ENCODE measurements around the gene ACOT2.
"Not testable (repeated sequence)": the region's sequence is repeated elsewhere in the genome, so short reads cannot be mapped to it uniquely, and the experiment has no call there.

Gene ACOT2

GRCh38 chr14:73569185-73569958 is at the start of gene ACOT2:
ACOT2 (plus strand) TSS chr14:73569213; CDS start chr14:73569241, 28 bp downstream.
- in situ Hi-C loops (cut with HindIII; ENCODE audit: low sequenced_read_pairs) = not testable (repeated sequence)

GRCh38 chr14:73521229-73521628 is 47.8 kb upstream of the ACOT2 start:
- in situ Hi-C loops (cut with HindIII; ENCODE audit: low sequenced_read_pairs) = no loop called here

GRCh38 chr14:73524493-73524892 is 44.5 kb upstream of the ACOT2 start:
- in situ Hi-C loops (cut with HindIII; ENCODE audit: low sequenced_read_pairs) = no loop called here

GRCh38 chr14:73526036-73526984 is 42.7 kb upstream of the ACOT2 start:
- in situ Hi-C loops (cut with HindIII; ENCODE audit: low sequenced_read_pairs) = no loop called here

- in situ Hi-C loops (cut with HindIII; ENCODE audit: low sequenced_read_pairs) = not testable (repeated sequence)
Measured at GRCh38 chr14:73529356-73529755, 39.7 kb upstream of the ACOT2 start.

- in situ Hi-C loops (cut with HindIII; ENCODE audit: low sequenced_read_pairs) = not testable (repeated sequence)
Measured at GRCh38 chr14:73531971-73532370, 37.0 kb upstream of the ACOT2 start.

- in situ Hi-C loops (cut with HindIII; ENCODE audit: low sequenced_read_pairs) = not testable (repeated sequence)
Measured at GRCh38 chr14:73537244-73538045, 31.6 kb upstream of the ACOT2 start.

GRCh38 chr14:73539017-73539416 is 30.0 kb upstream of the ACOT2 start:
- in situ Hi-C loops (cut with HindIII; ENCODE audit: low sequenced_read_pairs) = not testable (repeated sequence)

- in situ Hi-C loops (cut with HindIII; ENCODE audit: low sequenced_read_pairs) = not testable (repeated sequence)
Measured at GRCh38 chr14:73542961-73543360, 26.1 kb upstream of the ACOT2 start.

GRCh38 chr14:73545353-73545752 is 23.7 kb upstream of the ACOT2 start:
- in situ Hi-C loops (cut with HindIII; ENCODE audit: low sequenced_read_pairs) = not testable (repeated sequence)

GRCh38 chr14:73549097-73549496 is 19.9 kb upstream of the ACOT2 start:
- in situ Hi-C loops (cut with HindIII; ENCODE audit: low sequenced_read_pairs) = not testable (repeated sequence)

- in situ Hi-C loops (cut with HindIII; ENCODE audit: low sequenced_read_pairs) = not testable (repeated sequence)
Measured at GRCh38 chr14:73549889-73550524, 19.0 kb upstream of the ACOT2 start.

GRCh38 chr14:73553845-73554244 is 15.2 kb upstream of the ACOT2 start:
- in situ Hi-C loops (cut with HindIII; ENCODE audit: low sequenced_read_pairs) = no loop called here

GRCh38 chr14:73557201-73557600 is 11.8 kb upstream of the ACOT2 start:
- in situ Hi-C loops (cut with HindIII; ENCODE audit: low sequenced_read_pairs) = not testable (repeated sequence)

GRCh38 chr14:73558238-73558637 is 10.8 kb upstream of the ACOT2 start:
- in situ Hi-C loops (cut with HindIII; ENCODE audit: low sequenced_read_pairs) = not testable (repeated sequence)

GRCh38 chr14:73562256-73562655 is 6.8 kb upstream of the ACOT2 start:
- in situ Hi-C loops (cut with HindIII; ENCODE audit: low sequenced_read_pairs) = not testable (repeated sequence)

GRCh38 chr14:73562696-73563095 is 6.3 kb upstream of the ACOT2 start:
- in situ Hi-C loops (cut with HindIII; ENCODE audit: low sequenced_read_pairs) = not testable (repeated sequence)

GRCh38 chr14:73566431-73566830 is 2.6 kb upstream of the ACOT2 start:
- in situ Hi-C loops (cut with HindIII; ENCODE audit: low sequenced_read_pairs) = not testable (repeated sequence)

- in situ Hi-C loops (cut with HindIII; ENCODE audit: low sequenced_read_pairs) = not testable (repeated sequence)
Measured at GRCh38 chr14:73566935-73567334, 2.1 kb upstream of the ACOT2 start.

GRCh38 chr14:73567358-73567757 is 1.7 kb upstream of the ACOT2 start:
- in situ Hi-C loops (cut with HindIII; ENCODE audit: low sequenced_read_pairs) = no loop called here
